GM18505 (cell line): ENCODE results near the gene CLASP1.

Source experiments
- ATAC-seq: cut with Tn5 transposase; IDR thresholded peaks from one replicate; pipeline ENCODE4 v1.9.1; 2021; ENCODE audit not compliant: unreplicated experiment
- POLR2A ChIP-seq: IDR thresholded peaks from 4 replicates; pipeline ENCODE4 v1.6.1; 2011; ENCODE audit warnings: borderline replicate concordance; ENCODE audit not compliant: insufficient read depth, insufficient read length; ENCODE audit errors: extremely low read depth

The CLASP1 gene

DNA sequence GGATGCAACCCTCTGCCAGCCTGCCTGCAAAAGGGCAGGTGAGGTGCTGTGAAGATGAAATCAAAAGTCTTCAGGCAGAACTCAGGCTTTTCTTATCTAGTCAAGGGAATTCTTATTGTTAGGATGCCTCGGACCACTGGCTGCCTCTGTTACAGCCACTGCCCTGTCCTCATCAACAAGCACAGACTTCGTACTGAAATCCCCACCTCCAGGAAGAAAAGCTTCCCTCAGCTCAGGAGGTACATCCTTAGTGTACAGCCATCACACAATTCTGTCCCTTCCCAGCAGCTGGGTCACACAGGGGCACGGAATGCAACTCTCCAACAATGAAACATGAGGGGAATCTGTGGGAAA lies 128.6 kb downstream of the CLASP1 start:
- no peak for ATAC-seq

GRCh38 chr2:121519732-121520640 lies 129.3 kb downstream of the CLASP1 start:
- no peak for ATAC-seq
- TF ChIP-seq POLR2A: no peak

More for the DNA sequence above, 128.6 kb downstream of the CLASP1 start:
- no peak for TF ChIP-seq POLR2A

- ATAC-seq: no peak
- TF ChIP-seq POLR2A: no peak
These were observed 130.1 kb downstream of the CLASP1 start for GRCh38 chr2:121519153-121519552.

DNA sequence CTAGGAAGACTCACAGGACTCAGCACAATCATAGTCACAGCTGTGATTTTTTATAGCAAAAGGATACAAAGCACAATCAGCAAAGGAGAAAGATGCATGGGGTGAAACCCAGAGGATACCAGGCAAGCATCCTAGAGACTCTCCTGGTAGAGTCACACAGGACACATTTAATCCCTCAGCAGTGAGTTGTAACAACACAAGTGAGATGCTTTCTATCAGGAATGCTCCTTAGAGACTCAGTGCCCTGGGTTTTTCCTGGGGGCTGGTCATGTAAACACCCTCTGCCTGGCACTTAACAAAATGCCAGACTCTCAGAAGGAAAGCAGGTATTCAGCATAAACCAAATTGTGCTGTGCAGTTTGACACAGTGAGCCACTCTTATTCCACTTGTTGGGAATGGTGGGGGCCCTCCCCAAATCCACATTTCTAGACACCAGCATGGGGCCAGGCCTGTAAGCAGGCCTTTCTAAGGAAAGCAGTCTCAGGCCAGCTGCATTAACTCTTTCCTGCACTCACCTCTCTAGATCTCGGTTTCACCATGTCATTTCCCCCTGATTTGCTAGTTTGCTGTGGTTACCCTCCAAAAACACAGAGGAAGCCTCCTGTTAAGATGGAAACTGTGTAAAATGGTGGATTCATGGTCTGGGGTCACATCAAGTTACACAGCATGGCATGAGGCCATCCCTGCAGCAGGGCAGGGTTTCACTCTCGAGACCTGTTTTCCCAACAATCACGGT lies 135.5 kb downstream of the CLASP1 start:
- TF ChIP-seq POLR2A: no peak
- ATAC-seq: no peak

DNA sequence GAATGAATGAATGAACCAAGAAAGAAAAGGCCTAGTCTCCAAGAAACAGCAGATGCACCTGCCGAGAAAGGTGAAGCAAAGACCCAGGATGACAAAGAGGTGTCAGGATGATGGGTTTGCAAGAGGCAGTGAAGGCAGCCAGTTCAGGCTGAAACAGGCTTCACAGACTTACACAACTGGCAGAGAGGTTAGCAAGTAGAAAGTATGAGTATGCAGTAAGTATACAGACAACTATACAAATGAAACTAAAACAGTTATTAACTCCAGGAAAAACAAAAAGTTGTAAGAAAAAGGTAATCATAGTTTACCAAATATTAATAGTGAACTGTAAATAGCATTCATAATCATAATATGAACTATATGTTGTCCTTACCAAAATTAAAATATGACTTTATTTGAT lies 138.4 kb downstream of the CLASP1 start:
- no peak for ATAC-seq
- TF ChIP-seq POLR2A: no peak

DNA sequence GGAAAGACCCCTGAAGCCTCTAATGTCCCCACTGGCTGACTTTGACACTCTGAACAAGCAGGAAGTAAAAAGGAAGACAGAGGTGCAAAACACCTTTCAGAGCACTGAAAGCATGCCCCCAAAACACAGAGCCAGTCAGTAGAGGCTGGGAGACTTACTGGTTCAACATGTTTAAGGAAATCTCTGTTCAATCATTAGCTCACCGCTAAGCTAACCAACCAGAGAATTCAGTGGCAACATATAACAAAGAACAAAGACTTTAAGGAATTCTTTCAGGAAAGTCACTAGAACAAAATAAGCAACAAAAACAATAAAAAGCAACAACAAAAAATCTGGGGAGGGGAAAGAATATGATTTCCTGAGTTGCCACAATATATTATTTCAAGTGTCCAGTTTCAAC lies 142.6 kb downstream of the CLASP1 start:
- no peak for TF ChIP-seq POLR2A
- ATAC-seq: no peak

- no peak for TF ChIP-seq POLR2A
- no peak for ATAC-seq
These were observed 143.2 kb downstream of the CLASP1 start for GRCh38 chr2:121505986-121506586.

DNA sequence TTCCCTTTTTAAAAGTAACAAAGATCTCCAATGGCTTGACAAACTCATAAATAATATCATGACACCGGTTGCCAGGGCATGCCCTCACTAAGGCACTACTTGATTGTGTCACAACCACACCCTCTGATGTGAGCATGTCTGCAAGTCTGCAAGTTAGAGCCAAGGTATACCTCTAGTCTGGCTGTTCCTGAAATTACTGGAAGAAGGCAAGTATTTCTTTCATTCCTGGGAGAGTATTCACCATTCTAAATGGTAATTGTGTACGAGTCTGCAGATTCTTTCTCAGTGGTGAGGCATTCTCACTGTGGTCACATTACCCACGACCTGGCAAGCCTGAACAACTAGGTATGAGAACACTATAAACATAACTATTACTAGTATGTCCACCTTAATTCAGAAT lies 144.3 kb downstream of the CLASP1 start:
- ATAC-seq: no peak
- no peak for TF ChIP-seq POLR2A

- no peak for TF ChIP-seq POLR2A
- no peak for ATAC-seq
These were observed 144.9 kb downstream of the CLASP1 start for GRCh38 chr2:121504316-121504715.

DNA sequence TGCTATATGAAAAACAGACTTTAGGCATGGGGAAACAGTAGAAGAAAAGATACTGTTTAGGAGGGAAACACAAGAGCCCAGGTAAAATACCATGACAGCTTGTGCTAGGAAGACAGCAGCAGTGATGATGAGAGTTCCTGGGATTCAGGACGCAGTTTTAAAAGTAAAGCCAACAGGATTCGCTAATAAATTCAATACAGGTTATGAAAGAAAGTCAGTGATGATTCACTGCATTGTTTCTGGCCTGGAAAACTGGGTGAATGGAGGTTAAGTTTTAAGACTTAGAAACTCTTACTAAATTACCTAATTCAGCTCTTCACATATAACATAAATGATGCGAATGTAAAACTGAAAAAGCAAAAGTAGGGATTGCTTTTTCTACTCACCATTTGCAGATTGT lies 146.5 kb downstream of the CLASP1 start:
- TF ChIP-seq POLR2A: no peak

DNA sequence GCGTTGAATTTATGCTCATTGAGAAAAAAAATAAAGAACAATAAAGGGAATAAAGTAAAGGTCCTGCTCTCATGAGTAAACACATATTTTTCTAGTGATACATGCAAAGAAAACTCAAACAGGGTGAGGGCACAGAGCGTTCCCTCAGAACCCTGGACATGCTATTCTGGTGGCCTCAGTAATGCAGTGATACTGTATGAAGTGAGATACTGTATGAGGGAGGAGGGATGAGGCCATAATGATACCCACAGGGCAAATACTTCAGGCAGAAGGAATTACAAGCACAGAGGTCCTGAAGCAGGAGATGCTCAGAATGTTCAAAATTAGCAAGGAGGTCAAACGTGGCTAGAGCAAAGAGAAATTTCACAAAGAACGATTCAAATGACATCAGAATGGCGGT lies 147.0 kb downstream of the CLASP1 start:
- TF ChIP-seq POLR2A: no peak
- ATAC-seq: no peak

More for the DNA sequence above, 146.5 kb downstream of the CLASP1 start:
- no peak for ATAC-seq

GRCh38 chr2:121501554-121501953 lies 147.7 kb downstream of the CLASP1 start:
- no peak for ATAC-seq

GRCh38 chr2:121501031-121501430 lies 148.2 kb downstream of the CLASP1 start:
- no peak for TF ChIP-seq POLR2A
- ATAC-seq: no peak

More at GRCh38 chr2:121501554-121501953, 147.7 kb downstream of the CLASP1 start:
- no peak for TF ChIP-seq POLR2A
